ENCODE measurements around the gene TPGS2. TPM values are rescaled to one million over a fixed set of nuclear protein-coding genes. Genes with fewer than 3 reads are reported as not detected.

TPGS2 gene
- total RNA-seq, 1 experiment from 2014 or later: 93.3 TPM

DNA sequence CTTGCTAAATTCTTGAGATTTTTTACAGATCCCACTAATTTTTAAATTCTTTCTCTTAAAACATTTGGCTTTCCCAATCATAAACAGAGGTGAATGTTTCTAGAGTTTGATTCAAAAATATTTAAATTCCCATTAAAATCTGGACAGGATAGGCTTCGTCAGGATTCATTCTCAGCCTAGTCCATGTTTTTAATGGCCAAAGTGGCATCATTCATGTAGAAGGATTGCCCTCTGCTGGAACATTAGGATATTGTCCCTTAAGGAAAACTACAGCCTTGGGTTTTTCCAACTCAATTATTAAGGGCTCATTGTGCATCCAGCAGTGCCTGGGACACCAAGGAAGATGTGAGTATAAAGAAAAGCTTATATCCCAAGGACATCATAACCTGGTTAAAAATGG lies 71.7 kb downstream of the TPGS2 start:
- peak; percentile 85 for ATAC-seq
- POLR2A ChIA-PET: no interaction called here
- Histone ChIP-seq H4K20me1 (ENCODE audit: insufficient read depth) (no peaks in the 10 kb centered on the region), H3K27me3 (ENCODE audit: insufficient read depth, low read length) (no peaks in the 10 kb centered on the region), H3K4me3 (replicated peaks in 1 of 2; ENCODE audit: low read depth in 1 of 2, low read length in 2 of 2) (no peak overlapping the region), H3K79me2 (ENCODE audit: insufficient read depth, low read length) (no peaks in the 10 kb centered on the region), H2AFZ (ENCODE audit: low read depth, low read length, poor library complexity, severe bottlenecking) (no peak overlapping the region), H3K9ac (ENCODE audit: low read length) (no peak overlapping the region), H3K4me1 (ENCODE audit: control insufficient read depth in 1 of 2, insufficient read depth in 2 of 2, low read length in 2 of 2) (no peaks in the 10 kb centered on the region; a peak in 1 of 4 replicates), H3K4me2 (ENCODE audit: low read length) (no peak overlapping the region), H3K9me2 (ENCODE audit: insufficient read depth) (no peaks in the 10 kb centered on the region), H3K36me3 (ENCODE audit: control insufficient read depth in 1 of 2, insufficient read depth in 2 of 2, low read length in 2 of 2) (no peaks in the 10 kb centered on the region), H3K9me3 (ENCODE audit: control insufficient read depth in 1 of 2, insufficient read depth in 1 of 2, low read depth in 1 of 2, low read length in 2 of 2) (no peaks in the 10 kb centered on the region), H3K27ac (ENCODE audit: low read depth, low read length) (no peak overlapping the region)
- intact Hi-C loops (cut with micrococcal nuclease): loop anchor here (1.0 to 10.0 kb wide), 5 partner anchors 69 to 732 kb away; no protein-coding TSS in a partner anchor
- CTCF ChIA-PET: interaction anchor here (1.0 to 1.4 kb wide), 2 partner anchors 69 to 661 kb away, joined by 4 to 6 read pairs; no protein-coding TSS in a partner anchor
- DNase-seq (ENCODE audit: low read depth, low spot score): peak; percentile 44
- TF ChIP-seq CEBPB (IDR thresholded peaks at IDR 0.05; ENCODE audit: low read depth) (no peak), CTCF (IDR thresholded peaks at IDR 0.05 in 2 of 3, conservative IDR thresholded peaks at IDR 0.05 in 1 of 3; ENCODE audit: borderline replicate concordance in 1 of 3, insufficient read depth in 1 of 3, low read depth in 2 of 3, low read length in 2 of 3) (peak; percentile 56 to 71 (median 67)), RAD21 (IDR thresholded peaks at IDR 0.05; ENCODE audit: low read depth) (peak; percentile 83), FOSL1 (IDR thresholded peaks at IDR 0.05; ENCODE audit: low read depth) (no peak), ELF1 (IDR thresholded peaks at IDR 0.05; ENCODE audit: borderline replicate concordance, low read depth) (no peak), CBX3 (IDR thresholded peaks at IDR 0.05; ENCODE audit: low read depth) (0 out of 2 replicates have a peak, but pooled peaks have one; percentile 16), EZH2phosphoT487 (IDR thresholded peaks at IDR 0.05; ENCODE audit: borderline replicate concordance) (no peak), REST (IDR thresholded peaks at IDR 0.05; ENCODE audit: low read depth) (no peak), POLR2A (IDR thresholded peaks at IDR 0.05; ENCODE audit: borderline replicate concordance, extremely low read depth, insufficient read depth, insufficient read length) (no peak), POLR2AphosphoS5 (IDR thresholded peaks at IDR 0.05; ENCODE audit: low read depth, low read length) (no peak), YY1 (IDR thresholded peaks at IDR 0.05; ENCODE audit: extremely low read depth, insufficient replicate concordance, low read depth, low read length) (no peak), SRF (IDR thresholded peaks at IDR 0.05; ENCODE audit: low read depth) (no peak), JUND (IDR thresholded peaks at IDR 0.05) (no peak), ZNF274 (IDR thresholded peaks at IDR 0.05; ENCODE audit: low read depth, low read length) (no peak)
- TF ChIP-seq, protein P1, sequence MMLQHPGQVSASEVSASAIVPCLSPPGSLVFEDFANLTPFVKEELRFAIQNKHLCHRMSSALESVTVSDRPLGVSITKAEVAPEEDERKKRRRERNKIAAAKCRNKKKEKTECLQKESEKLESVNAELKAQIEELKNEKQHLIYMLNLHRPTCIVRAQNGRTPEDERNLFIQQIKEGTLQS (IDR thresholded peaks at IDR 0.05): no peak
- no TSS peak for BruUV-seq (replicated peaks)
- RAD21 ChIA-PET (ENCODE audit: low non-redundant PET in 1 of 2, low total read pairs in 2 of 2, uncharacterized antibody in 2 of 2, unreplicated experiment in 2 of 2): interaction anchor here in 1 of 2 experiments (0.8 kb wide), 1 partner anchor 69 kb away, joined by 3 read pairs; no protein-coding TSS in a partner anchor

Data from HCT116 (cell line).